HEK293T (cell line): ENCODE results near the gene SERPINB2.

Source experiments
- ARNT ChIP-seq: fragments of 450-650 bp; IDR thresholded peaks from 2 replicates; pipeline ENCODE4 v1.6.1; 2017; ENCODE audit warnings: mild to moderate bottlenecking
- BHLHE40 ChIP-seq: fragments of 450-650 bp; IDR thresholded peaks from 2 replicates; pipeline ENCODE4 v1.6.1; 2016; ENCODE audit warnings: mild to moderate bottlenecking, moderate library complexity, borderline replicate concordance
- ELF4 ChIP-seq: fragments of 450-650 bp; IDR thresholded peaks from 2 replicates; pipeline ENCODE4 v1.6.1; 2017; ENCODE audit warnings: antibody characterized with exemption
- FOXA1 ChIP-seq: fragments of 450-650 bp; IDR thresholded peaks from 2 replicates; pipeline ENCODE4 v1.6.1; 2016; ENCODE audit warnings: mild to moderate bottlenecking
- L3MBTL2 ChIP-seq: fragments of 450-650 bp; conservative IDR thresholded peaks from 2 replicates; pipeline ENCODE4 v1.6.1; 2016; ENCODE audit warnings: mild to moderate bottlenecking
- SP1 ChIP-seq: fragments of 450-650 bp; IDR thresholded peaks from 2 replicates; pipeline ENCODE4 v1.6.1; 2017
- TARDBP ChIP-seq: fragments of 450-650 bp; IDR thresholded peaks from 2 replicates; pipeline ENCODE4 v1.6.1; 2016

- TF ChIP-seq ELF4 (no peak), SP1 (no peak), ARNT (no peak), BHLHE40 (no peak), FOXA1 (no peak), TARDBP (no peak), L3MBTL2 (no peak)
Measured at GRCh38 chr18:63940008-63940407, 52.5 kb downstream of the SERPINB2 start.
